Endodermal cell (in vitro differentiated cells): ENCODE data around the gene LNPEP. TPM values are rescaled to one million over a fixed set of nuclear protein-coding genes. Genes with fewer than 3 reads are reported as not detected.

ENCODE experiments used
- DNase-seq: peaks from one replicate; pipeline ENCODE4 v3.0.0-alpha.2; 2017
- H3K27ac ChIP-seq: 2 replicates; pipeline ENCODE4 v1.5.1; 2013; ENCODE audit warnings: mild to moderate bottlenecking, low read depth, low read length, moderate library complexity
- H3K27me3 ChIP-seq: 2 replicates; pipeline ENCODE4 v1.6.1; 2013; ENCODE audit warnings: mild to moderate bottlenecking, low read length, moderate library complexity; ENCODE audit not compliant: insufficient read depth, control insufficient read depth, poor library complexity, severe bottlenecking
- H3K36me3 ChIP-seq: 2 replicates; pipeline ENCODE4 v1.7.0; 2013; ENCODE audit warnings: mild to moderate bottlenecking, low read length, moderate library complexity; ENCODE audit not compliant: control insufficient read depth, insufficient read depth
- H3K4me1 ChIP-seq: one replicate; pipeline ENCODE4 v1.7.0; 2013; ENCODE audit warnings: low read length; ENCODE audit not compliant: control insufficient read depth, insufficient read depth
- H3K4me3 ChIP-seq: 2 replicates; pipeline ENCODE4 v1.5.1; 2013; ENCODE audit warnings: mild to moderate bottlenecking, low read length, moderate library complexity
- H3K9ac ChIP-seq: 2 replicates; pipeline ENCODE4 v1.6.1; 2013; ENCODE audit warnings: mild to moderate bottlenecking, low read length, moderate library complexity; ENCODE audit not compliant: poor library complexity, severe bottlenecking; ENCODE audit errors: extremely low read depth
- H3K9me3 ChIP-seq: 2 replicates; pipeline ENCODE4 v1.6.1; 2013; ENCODE audit warnings: mild to moderate bottlenecking, low read length, moderate library complexity; ENCODE audit not compliant: control insufficient read depth
- H3K27ac Mint-ChIP-seq: 2 replicates; pipeline ENCODE4 v1.8.0; 2020; ENCODE audit warnings: mixed read lengths
- H3K27me3 Mint-ChIP-seq: 2 replicates; pipeline ENCODE4 v1.8.0; 2021; ENCODE audit warnings: mild to moderate bottlenecking, mixed read lengths; ENCODE audit not compliant: insufficient read depth
- H3K36me3 Mint-ChIP-seq: 2 replicates; pipeline ENCODE4 v1.8.0; 2020; ENCODE audit warnings: low read depth, mixed read lengths
- H3K4me1 Mint-ChIP-seq: 2 replicates; pipeline ENCODE4 v1.8.0; 2020; ENCODE audit warnings: mixed read lengths
- H3K4me3 Mint-ChIP-seq: 2 replicates; pipeline ENCODE4 v1.8.0; 2020; ENCODE audit warnings: mild to moderate bottlenecking, moderate library complexity, mixed read lengths
- H3K9me3 Mint-ChIP-seq: 2 replicates; pipeline ENCODE4 v1.8.0; 2020; ENCODE audit warnings: mild to moderate bottlenecking, mixed read lengths
- CTCF ChIP-seq: fragments of 200-600 bp; sonication (generic); conservative IDR thresholded peaks from 2 replicates; pipeline ENCODE4 v1.5.0; 2021; ENCODE audit warnings: antibody characterized with exemption, mild to moderate bottlenecking
- WGBS, 2 experiments: methylation state at CpG; one replicate each; pipeline versions ENCODE4 v1.1.5 to v1.1.7; 2013; ENCODE audit warnings: missing lambda C conversion rate in 2 of 2, mixed read lengths in 1 of 2; ENCODE audit not compliant: insufficient coverage in 1 of 2, insufficient read length in 1 of 2; 5-methylcytosine and 5-hydroxymethylcytosine counted together
- total RNA-seq, 2 donors: library from RNA; stranded (reverse); fragmentation: NEBNext Ultra II Directional in 1 of 2; extraction: Animal tissue kit (Norgen Biotek cat#: 25700) in 1 of 2; gene quantifications; 2 replicates in 1 of 2; 3 replicates in 1 of 2; pipeline ENCODE4 v1.2.1, GENCODE V29; 2021

LNPEP gene
- total RNA-seq, 2 donors from 2014 or later = 11.2 to 12.3 TPM

GRCh38 chr5:96999856-97000255, 64.0 kb downstream of the LNPEP start:
- Histone ChIP-seq H3K9me3 (no peaks in the 10 kb centered on the region), H3K27me3 (no peaks in the 10 kb centered on the region), H3K36me3 (peaks cover 11% of the 10 kb centered on the region), H3K4me1 (peaks cover 4% of the 10 kb centered on the region), H3K27ac (no peak overlapping the region), H3K4me3 (no peak overlapping the region), H3K9ac (no peak overlapping the region)
- no peak for DNase-seq
- Mint-ChIP-seq H3K9me3 (no peaks in the 10 kb centered on the region), H3K27me3 (no peaks in the 10 kb centered on the region), H3K4me1 (peaks cover 11% of the 10 kb centered on the region), H3K36me3 (no peaks in the 10 kb centered on the region), H3K27ac (no peak overlapping the region), H3K4me3 (no peak overlapping the region)
- 83% methylated on average over 1 of the region's 1 CpG; no CpG with 5 or more reads in 1 of the 2 experiments for WGBS, 2 experiments
- TF ChIP-seq CTCF = no peak

GRCh38 chr5:97000391-97000790, 64.5 kb downstream of the LNPEP start:
- H3K4me3 Mint-ChIP-seq = no peak overlapping the region
- WGBS, 2 experiments = 86 to 93% methylated on average over 2 to 3 of the region's 3 CpGs
- no peak overlapping the region for H3K27ac ChIP-seq

GRCh38 chr5:97002983-97003382, 67.1 kb downstream of the LNPEP start:
- Histone ChIP-seq H3K4me3 (no peak overlapping the region), H3K27ac (no peak overlapping the region), H3K9me3 (no peaks in the 10 kb centered on the region), H3K27me3 (no peaks in the 10 kb centered on the region), H3K9ac (no peak overlapping the region), H3K36me3 (peaks cover 26% of the 10 kb centered on the region), H3K4me1 (no peaks in the 10 kb centered on the region)
- TF ChIP-seq CTCF = no peak
- DNase-seq = no peak
- Mint-ChIP-seq H3K4me3 (no peak overlapping the region), H3K9me3 (no peaks in the 10 kb centered on the region), H3K4me1 (peaks cover 9% of the 10 kb centered on the region), H3K36me3 (no peaks in the 10 kb centered on the region), H3K27me3 (no peaks in the 10 kb centered on the region), H3K27ac (no peak overlapping the region)
- WGBS, 2 experiments = no CpG with 5 or more reads among the region's 1 CpG

More at GRCh38 chr5:97000391-97000790, 64.5 kb downstream of the LNPEP start:
- Histone ChIP-seq H3K36me3 (peaks cover 11% of the 10 kb centered on the region), H3K9ac (no peak overlapping the region), H3K4me1 (peaks cover 4% of the 10 kb centered on the region), H3K27me3 (no peaks in the 10 kb centered on the region), H3K9me3 (no peaks in the 10 kb centered on the region), H3K4me3 (no peak overlapping the region)
- Mint-ChIP-seq H3K27me3 (no peaks in the 10 kb centered on the region), H3K9me3 (no peaks in the 10 kb centered on the region), H3K36me3 (no peaks in the 10 kb centered on the region), H3K27ac (no peak overlapping the region), H3K4me1 (peaks cover 11% of the 10 kb centered on the region)
- DNase-seq = no peak
- TF ChIP-seq CTCF = no peak
